ENCODE measurements around the gene ACP2. TPM values are rescaled to one million over a fixed set of nuclear protein-coding genes. Genes with fewer than 3 reads are reported as not detected.

Gene ACP2
- polyA plus RNA-seq, 3 donors, result 13.1 to 25.3 (median 20.5) TPM

DNA sequence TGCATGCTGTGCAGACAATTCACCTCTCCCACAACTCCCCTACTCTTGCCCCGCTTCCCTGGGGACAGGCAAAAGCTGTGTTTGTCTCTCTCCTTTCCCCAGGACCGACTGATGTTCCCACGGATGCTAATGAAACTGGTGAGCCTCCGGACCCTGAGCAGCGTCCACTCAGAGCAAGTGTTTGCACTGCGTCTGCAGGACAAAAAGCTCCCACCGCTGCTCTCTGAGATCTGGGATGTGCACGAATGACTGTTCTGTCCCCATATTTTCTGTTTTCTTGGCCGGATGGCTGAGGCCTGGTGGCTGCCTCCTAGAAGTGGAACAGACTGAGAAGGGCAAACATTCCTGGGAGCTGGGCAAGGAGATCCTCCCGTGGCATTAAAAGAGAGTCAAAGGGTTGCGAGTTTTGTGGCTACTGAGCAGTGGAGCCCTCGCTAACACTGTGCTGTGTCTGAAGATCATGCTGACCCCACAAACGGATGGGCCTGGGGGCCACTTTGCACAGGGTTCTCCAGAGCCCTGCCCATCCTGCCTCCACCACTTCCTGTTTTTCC lies 19.9 kb upstream of the ACP2 start:
- Histone ChIP-seq H3K9me3 (replicated peaks in 1 of 2; ENCODE audit: control insufficient read depth in 1 of 2, insufficient read depth in 1 of 2, low read length in 2 of 2) (no peaks in the 10 kb centered on the region), H3K4me3 (replicated peaks in 1 of 3; ENCODE audit: low read depth in 2 of 3, low read length in 3 of 3) (peak overlapping the region in 2 of 3 experiments; percentile 63 to 80), H3K4me2 (replicated peaks; ENCODE audit: extremely low read depth, low read length, poor library complexity, severe bottlenecking) (peak overlapping the region; percentile 85), H3K27me3 (ENCODE audit: control insufficient read depth in 2 of 2, insufficient read depth in 2 of 2, low read length in 2 of 2) (no peaks in the 10 kb centered on the region), H4K20me1 (ENCODE audit: insufficient read depth, low read length) (peaks cover 31% of the 10 kb centered on the region), H3K36me3 (replicated peaks in 1 of 2; ENCODE audit: control insufficient read depth in 1 of 2, insufficient read depth in 2 of 2, low read length in 2 of 2) (peaks cover under 1% of the 10 kb centered on the region in 2 donors), H3K9ac (ENCODE audit: insufficient read depth, low read length, poor library complexity, severe bottlenecking) (peak overlapping the region; percentile 80), H3K4me1 (ENCODE audit: control insufficient read depth in 1 of 2, insufficient read depth in 2 of 2, low read length in 2 of 2) (peaks cover 53 to 58% of the 10 kb centered on the region in 2 donors), H3K27ac (ENCODE audit: low read depth in 1 of 2, low read length in 2 of 2) (peak overlapping the region; percentile 96), H3K79me2 (ENCODE audit: insufficient read depth, low read length) (peaks cover 36% of the 10 kb centered on the region), H2AFZ (ENCODE audit: insufficient read depth, low read depth, low read length, poor library complexity, severe bottlenecking) (peak overlapping the region; percentile 86)
- intact Hi-C loops (cut with micrococcal nuclease), result loop anchor here (1.0 to 5.0 kb wide), 5 partner anchors 19 to 159 kb away; partner anchors contain the start of genes ARFGAP2 (in 2 of the 2), DDB2 (in 2 of the 2) and PSMC3 (in 1 of the 2)
- Mint-ChIP-seq H3K9me3 (no peaks in the 10 kb centered on the region), H3K4me3 (peak overlapping the region; percentile 83 to 93), H3K4me1 (peaks cover 55% of the 10 kb centered on the region), H3K27ac (peak overlapping the region; percentile 96 to 100 (median 98)), H3K36me3 (peaks cover 0 to under 1% of the 10 kb centered on the region in 2 donors), H3K27me3 (ENCODE audit: low read depth in 3 of 3) (peaks cover 0 to 3% (median 1%) of the 10 kb centered on the region in 3 donors)
- TF ChIP-seq, protein P1, sequence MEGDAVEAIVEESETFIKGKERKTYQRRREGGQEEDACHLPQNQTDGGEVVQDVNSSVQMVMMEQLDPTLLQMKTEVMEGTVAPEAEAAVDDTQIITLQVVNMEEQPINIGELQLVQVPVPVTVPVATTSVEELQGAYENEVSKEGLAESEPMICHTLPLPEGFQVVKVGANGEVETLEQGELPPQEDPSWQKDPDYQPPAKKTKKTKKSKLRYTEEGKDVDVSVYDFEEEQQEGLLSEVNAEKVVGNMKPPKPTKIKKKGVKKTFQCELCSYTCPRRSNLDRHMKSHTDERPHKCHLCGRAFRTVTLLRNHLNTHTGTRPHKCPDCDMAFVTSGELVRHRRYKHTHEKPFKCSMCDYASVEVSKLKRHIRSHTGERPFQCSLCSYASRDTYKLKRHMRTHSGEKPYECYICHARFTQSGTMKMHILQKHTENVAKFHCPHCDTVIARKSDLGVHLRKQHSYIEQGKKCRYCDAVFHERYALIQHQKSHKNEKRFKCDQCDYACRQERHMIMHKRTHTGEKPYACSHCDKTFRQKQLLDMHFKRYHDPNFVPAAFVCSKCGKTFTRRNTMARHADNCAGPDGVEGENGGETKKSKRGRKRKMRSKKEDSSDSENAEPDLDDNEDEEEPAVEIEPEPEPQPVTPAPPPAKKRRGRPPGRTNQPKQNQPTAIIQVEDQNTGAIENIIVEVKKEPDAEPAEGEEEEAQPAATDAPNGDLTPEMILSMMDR (IDR thresholded peaks at IDR 0.05), result no peak
- WGBS (ENCODE audit: insufficient coverage), result 25% methylated on average over 12 of the region's 13 CpGs
- DNase-seq, result no peak

DNA sequence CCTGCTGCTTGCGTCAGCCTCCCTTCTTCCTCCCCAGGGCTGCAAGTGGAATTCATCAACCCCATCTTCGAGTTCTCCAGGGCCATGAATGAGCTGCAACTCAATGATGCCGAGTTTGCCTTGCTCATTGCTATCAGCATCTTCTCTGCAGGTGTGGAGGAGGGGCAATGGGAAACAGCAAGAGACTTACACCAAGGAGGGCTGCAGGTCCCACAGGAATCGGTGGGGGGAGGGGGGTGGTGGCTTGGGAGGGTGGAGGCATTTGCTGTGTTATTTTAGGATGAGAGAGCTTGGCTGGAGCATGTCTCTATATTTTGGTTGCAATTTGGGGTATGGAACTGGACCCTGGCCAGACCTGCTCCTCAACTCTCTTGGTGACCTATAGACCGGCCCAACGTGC lies 19.3 kb upstream of the ACP2 start:
- DNase-seq, result no peak
- Histone ChIP-seq H4K20me1 (ENCODE audit: insufficient read depth, low read length) (peaks cover 25% of the 10 kb centered on the region), H3K4me1 (ENCODE audit: control insufficient read depth in 1 of 2, insufficient read depth in 2 of 2, low read length in 2 of 2) (peaks cover 53 to 58% of the 10 kb centered on the region in 2 donors), H3K79me2 (ENCODE audit: insufficient read depth, low read length) (peaks cover 29% of the 10 kb centered on the region), H3K27ac (ENCODE audit: low read depth in 1 of 2, low read length in 2 of 2) (peak overlapping the region; percentile 96), H2AFZ (ENCODE audit: insufficient read depth, low read depth, low read length, poor library complexity, severe bottlenecking) (peak overlapping the region; percentile 86), H3K36me3 (replicated peaks in 1 of 2; ENCODE audit: control insufficient read depth in 1 of 2, insufficient read depth in 2 of 2, low read length in 2 of 2) (no peaks in the 10 kb centered on the region), H3K9me3 (replicated peaks in 1 of 2; ENCODE audit: control insufficient read depth in 1 of 2, insufficient read depth in 1 of 2, low read length in 2 of 2) (no peaks in the 10 kb centered on the region), H3K4me3 (replicated peaks in 1 of 3; ENCODE audit: low read depth in 2 of 3, low read length in 3 of 3) (peak overlapping the region in 1 of 3 experiments; percentile 80), H3K4me2 (replicated peaks; ENCODE audit: extremely low read depth, low read length, poor library complexity, severe bottlenecking) (peak overlapping the region; percentile 85), H3K9ac (ENCODE audit: insufficient read depth, low read length, poor library complexity, severe bottlenecking) (peak overlapping the region; percentile 80), H3K27me3 (ENCODE audit: control insufficient read depth in 2 of 2, insufficient read depth in 2 of 2, low read length in 2 of 2) (no peaks in the 10 kb centered on the region)
- Mint-ChIP-seq H3K27ac (peak overlapping the region; percentile 96 to 100 (median 98)), H3K9me3 (no peaks in the 10 kb centered on the region), H3K36me3 (no peaks in the 10 kb centered on the region), H3K4me3 (peak overlapping the region; percentile 83 to 93), H3K27me3 (ENCODE audit: low read depth in 3 of 3) (peaks cover 0 to 3% (median 1%) of the 10 kb centered on the region in 3 donors), H3K4me1 (peaks cover 53% of the 10 kb centered on the region)
- intact Hi-C loops (cut with micrococcal nuclease), result loop anchor here (2.0 to 5.0 kb wide), 3 partner anchors 53 to 159 kb away; partner anchors contain the start of genes ARFGAP2 (in 2 of the 2), DDB2 (in 1 of the 2) and PSMC3 (in 1 of the 2)
- WGBS (ENCODE audit: insufficient coverage), result 71% methylated on average over 3 of the region's 6 CpGs
- TF ChIP-seq, protein P1 (IDR thresholded peaks at IDR 0.05), result no peak
